Suprapubic skin (tissue), 4 donors: Measurements from ENCODE around the gene ACP4. TPM values are rescaled to one million over a fixed set of nuclear protein-coding genes. Genes with fewer than 3 reads are reported as not detected.
"Not testable (repeated sequence)": the region's sequence is repeated elsewhere in the genome, so short reads cannot be mapped to it uniquely, and the experiment has no call there.

Experiments used
- DNase-seq, 2 donors: peaks; one replicate each; pipeline ENCODE4 v3.0.0-alpha.2; 2019; ENCODE audit warnings: low spot score in 2 of 2
- H3K27ac ChIP-seq: fragments of 200-600 bp; sonication (generic); one replicate; pipeline ENCODE4 v1.5.1; 2019
- H3K27me3 ChIP-seq: fragments of 200-600 bp; sonication (generic); one replicate; pipeline ENCODE4 v1.5.1; 2019
- H3K36me3 ChIP-seq: fragments of 200-600 bp; sonication (generic); one replicate; pipeline ENCODE4 v1.5.1; 2019
- H3K4me1 ChIP-seq: fragments of 200-600 bp; sonication (generic); one replicate; pipeline ENCODE4 v1.5.1; 2019
- H3K4me3 ChIP-seq: fragments of 200-600 bp; sonication (generic); one replicate; pipeline ENCODE4 v1.5.1; 2019; ENCODE audit warnings: mild to moderate bottlenecking
- H3K9me3 ChIP-seq: fragments of 200-600 bp; sonication (generic); one replicate; pipeline ENCODE4 v1.5.1; 2019
- CTCF ChIP-seq, 2 donors: fragments of 200-600 bp in 1 of 2; fragments of 450-650 bp in 1 of 2; sonication (generic) in 1 of 2; IDR thresholded peaks; one replicate each; pipeline ENCODE4 v1.5.1; 2016 to 2019; ENCODE audit warnings: antibody characterized with exemption in 2 of 2, mild to moderate bottlenecking in 1 of 2, moderate library complexity in 1 of 2
- EP300 ChIP-seq: sonication (generic); formaldehyde crosslinking; IDR thresholded peaks from one replicate; pipeline ENCODE4 v1.6.1; 2017; ENCODE audit warnings: antibody characterized with exemption
- POLR2A ChIP-seq, 2 donors: fragments of 450-650 bp; IDR thresholded peaks; one replicate each; pipeline ENCODE4 v1.6.1; 2017; ENCODE audit warnings: antibody characterized with exemption in 2 of 2, mild to moderate bottlenecking in 2 of 2, moderate library complexity in 2 of 2
- POLR2AphosphoS5 ChIP-seq, 3 donors: sonication (generic); formaldehyde crosslinking; IDR thresholded peaks; one replicate each; pipeline ENCODE4 v1.6.1; 2017; ENCODE audit warnings: antibody characterized with exemption in 3 of 3
- WGBS: methylation state at CpG from one replicate; pipeline ENCODE4 v1.1.5; 2018; 5-methylcytosine and 5-hydroxymethylcytosine counted together
- total RNA-seq, 4 donors: library from RNA; depleted of rRNA; stranded (reverse); fragments of >200 nt; gene quantifications; one replicate each; pipeline ENCODE4 v1.1.0, GENCODE V29; 2016

ACP4 gene
- total RNA-seq, 4 donors from 2014 or later = 0.49 to 0.97 TPM; not detected in 2

GRCh38 chr19:50764409-50764808, 25.8 kb upstream of the ACP4 start:
- Histone ChIP-seq H3K27me3 (peaks cover 38% of the 10 kb centered on the region), H3K36me3 (no peaks in the 10 kb centered on the region), H3K4me1 (no peaks in the 10 kb centered on the region), H3K9me3 (no peaks in the 10 kb centered on the region), H3K27ac (no peak overlapping the region), H3K4me3 (no peak overlapping the region)
- WGBS = 78% methylated on average over 7 of the region's 7 CpGs
- DNase-seq = no peak
- TF ChIP-seq CTCF (IDR thresholded peaks at IDR 0.05) = no peak
- no peak for TF ChIP-seq POLR2A (IDR thresholded peaks at IDR 0.05)
- TF ChIP-seq EP300 = no peak
- TF ChIP-seq POLR2AphosphoS5 (IDR thresholded peaks at IDR 0.05) = no peak

- not testable (repeated sequence) for H3K36me3 ChIP-seq, DNase-seq, H3K9me3 ChIP-seq, H3K4me1 ChIP-seq, H3K27ac ChIP-seq, H3K4me3 ChIP-seq
- peaks cover 57% of the 10 kb centered on the region for H3K27me3 ChIP-seq
- 71% methylated on average over 12 of the region's 12 CpGs for WGBS
Observed at GRCh38 chr19:50766746-50767145, 23.5 kb upstream of the ACP4 start.

GRCh38 chr19:50767263-50767662, 23.0 kb upstream of the ACP4 start:
- WGBS = 39% methylated on average over 5 of the region's 5 CpGs
- H3K27ac ChIP-seq, H3K4me1 ChIP-seq, H3K36me3 ChIP-seq, H3K4me3 ChIP-seq, H3K9me3 ChIP-seq, DNase-seq: not testable (repeated sequence)
- H3K27me3 ChIP-seq = peaks cover 61% of the 10 kb centered on the region

- Histone ChIP-seq H3K27me3 (peaks cover 63% of the 10 kb centered on the region), H3K36me3 (no peaks in the 10 kb centered on the region), H3K4me3 (no peak overlapping the region), H3K9me3 (no peaks in the 10 kb centered on the region), H3K4me1 (no peaks in the 10 kb centered on the region), H3K27ac (no peak overlapping the region)
- 63% methylated on average over 5 of the region's 5 CpGs for WGBS
- no peak for TF ChIP-seq CTCF (IDR thresholded peaks at IDR 0.05)
- no peak for TF ChIP-seq POLR2AphosphoS5 (IDR thresholded peaks at IDR 0.05)
- TF ChIP-seq EP300 = no peak
- no peak for TF ChIP-seq POLR2A (IDR thresholded peaks at IDR 0.05)
- no peak for DNase-seq
Observed at GRCh38 chr19:50768277-50768676, 21.9 kb upstream of the ACP4 start.

- H3K9me3 ChIP-seq, H3K4me1 ChIP-seq, H3K4me3 ChIP-seq, H3K36me3 ChIP-seq, H3K27ac ChIP-seq, DNase-seq: not testable (repeated sequence)
- WGBS = 94% methylated on average over 2 of the region's 2 CpGs
- H3K27me3 ChIP-seq = peaks cover 73% of the 10 kb centered on the region
Observed at GRCh38 chr19:50770164-50770563, 20.1 kb upstream of the ACP4 start, which contains the start of gene GPR32. Gene GPR32 (plus strand): TSS chr19:50770464. CDS start chr19:50770601, 137 bp downstream.

- Histone ChIP-seq H3K36me3 (no peaks in the 10 kb centered on the region), H3K27me3 (peaks cover 79% of the 10 kb centered on the region), H3K9me3 (no peaks in the 10 kb centered on the region), H3K4me3 (no peak overlapping the region), H3K4me1 (no peaks in the 10 kb centered on the region), H3K27ac (no peak overlapping the region)
- no peak for DNase-seq
- 85% methylated on average over 12 of the region's 13 CpGs for WGBS
- TF ChIP-seq POLR2A (IDR thresholded peaks at IDR 0.05) (no peak), EP300 (no peak), POLR2AphosphoS5 (IDR thresholded peaks at IDR 0.05) (no peak), CTCF (IDR thresholded peaks at IDR 0.05) (no peak)
Observed at GRCh38 chr19:50770888-50771287, 19.3 kb upstream of the ACP4 start.

- H3K4me1 ChIP-seq = no peaks in the 10 kb centered on the region
- H3K4me3 ChIP-seq = no peak overlapping the region
- 67% methylated on average over 2 of the region's 2 CpGs for WGBS
- H3K27ac ChIP-seq = no peak overlapping the region
- peaks cover 84% of the 10 kb centered on the region for H3K27me3 ChIP-seq
- no peaks in the 10 kb centered on the region for H3K36me3 ChIP-seq
- no peaks in the 10 kb centered on the region for H3K9me3 ChIP-seq
- TF ChIP-seq POLR2AphosphoS5 (IDR thresholded peaks at IDR 0.05) (no peak), EP300 (no peak), CTCF (IDR thresholded peaks at IDR 0.05) (no peak), POLR2A (IDR thresholded peaks at IDR 0.05) (no peak)
- no peak for DNase-seq
Observed at GRCh38 chr19:50772476-50772875, 17.7 kb upstream of the ACP4 start.

GRCh38 chr19:50772912-50773311, 17.3 kb upstream of the ACP4 start:
- H3K27me3 ChIP-seq = peaks cover 85% of the 10 kb centered on the region
- not testable (repeated sequence) for H3K27ac ChIP-seq, H3K36me3 ChIP-seq, H3K9me3 ChIP-seq, H3K4me1 ChIP-seq, DNase-seq, H3K4me3 ChIP-seq
- 89% methylated on average over 2 of the region's 3 CpGs for whole genome bisulfite sequencing

- H3K4me3 ChIP-seq, H3K9me3 ChIP-seq, H3K27ac ChIP-seq, DNase-seq, H3K36me3 ChIP-seq, H3K4me1 ChIP-seq: not testable (repeated sequence)
- peaks cover 90% of the 10 kb centered on the region for H3K27me3 ChIP-seq
- 59% methylated on average over 6 of the region's 7 CpGs for WGBS
Observed at GRCh38 chr19:50773454-50773853, 16.8 kb upstream of the ACP4 start.
